BLaER1 treated with 17β-estradiol and CSF1 and Interleukin-3, amounts not matched to agents 10 nM and 100 nM (cell line): ENCODE data around the gene ZNF326.
"Not testable (repeated sequence)": the region's sequence is repeated elsewhere in the genome, so short reads cannot be mapped to it uniquely, and the experiment has no call there.

ENCODE experiments used
- H3K27ac ChIP-seq, 11 experiments: shearing (Covaris generic); formaldehyde crosslinking; 2 replicates each; pipeline ENCODE4 v1.8.1; 2022
- H3K27me3 ChIP-seq, 11 experiments: shearing (Covaris generic); formaldehyde crosslinking; 2 replicates each; pipeline ENCODE4 v1.8.1; 2022
- H3K36me3 ChIP-seq, 11 experiments: shearing (Covaris generic); formaldehyde crosslinking; 2 replicates each; pipeline ENCODE4 v1.8.1; 2022
- H3K4me1 ChIP-seq, 10 experiments: shearing (Covaris generic); formaldehyde crosslinking; 2 replicates each; pipeline ENCODE4 v1.8.1; 2022
- H3K4me2 ChIP-seq, 11 experiments: shearing (Covaris generic); formaldehyde crosslinking; 2 replicates each; pipeline ENCODE4 v1.8.1; 2022
- H3K4me3 ChIP-seq, 10 experiments: shearing (Covaris generic); formaldehyde crosslinking; 2 replicates each; pipeline ENCODE4 v1.8.1; 2022
- H3K9ac ChIP-seq, 11 experiments: shearing (Covaris generic); formaldehyde crosslinking; 2 replicates each; pipeline ENCODE4 v1.8.1; 2022
- H3K9me3 ChIP-seq, 11 experiments: shearing (Covaris generic); formaldehyde crosslinking; replicated peaks in 1 of 11; 2 replicates each; pipeline ENCODE4 v1.8.1; 2022
- H4K20me1 ChIP-seq, 11 experiments: shearing (Covaris generic); formaldehyde crosslinking; 2 replicates each; pipeline ENCODE4 v1.8.1; 2022
- Cebpa-rat ChIP-seq, 11 experiments: shearing (Covaris generic); IDR thresholded peaks; 2 replicates each; pipeline ENCODE4 v1.8.1; 2022

ZNF326 gene

DNA sequence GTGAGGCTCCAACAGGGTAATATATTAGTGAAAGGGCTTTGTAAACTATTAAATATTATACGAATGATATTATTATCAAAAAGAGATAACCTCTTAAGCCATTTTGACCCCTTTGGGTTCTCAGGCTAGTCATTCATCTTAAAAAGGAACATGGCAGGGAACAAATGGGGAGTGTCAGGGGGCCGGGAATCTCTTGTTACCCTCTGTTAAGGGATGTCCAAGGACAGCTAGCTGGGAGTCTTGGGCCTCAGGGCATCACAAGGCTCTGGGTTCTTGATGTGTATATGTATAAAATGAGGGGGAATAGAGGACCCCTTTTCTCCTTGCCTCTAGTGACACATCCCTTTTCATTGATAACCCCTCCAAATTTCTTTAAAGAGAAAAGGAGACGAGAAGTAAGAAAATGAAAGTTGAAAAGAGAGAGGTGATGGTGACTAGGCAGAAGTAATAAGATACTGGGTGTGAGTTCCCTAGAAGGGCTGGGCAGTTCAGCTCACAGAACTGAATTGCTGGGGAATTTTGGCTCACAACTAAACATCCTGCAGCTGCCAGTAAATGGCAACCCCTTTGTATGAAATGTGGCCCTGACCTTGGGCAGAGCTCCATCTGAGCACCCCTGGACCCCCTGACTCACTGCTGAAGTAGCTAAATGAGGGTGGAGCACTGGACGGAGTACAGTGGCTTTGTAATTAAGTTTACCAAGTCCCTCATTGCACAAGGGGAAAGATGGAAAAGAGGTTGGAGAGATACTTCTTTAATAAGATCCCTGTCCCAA is 20.0 kb upstream of the ZNF326 start:
- H3K27me3 ChIP-seq, result no peaks in the 10 kb centered on the region
- peak overlapping the region in 3 of 11 experiments; percentile 1 to 41 (median 26); a peak in 4 of 22 replicates for H3K27ac ChIP-seq
- H3K4me3 ChIP-seq, result no peak overlapping the region
- H3K4me1 ChIP-seq, result peaks cover 0 to 37% (median 18%) of the 10 kb centered on the region in 10 experiments; a peak in 13 of 20 replicates
- H3K4me2 ChIP-seq, result peak overlapping the region in 6 of 11 experiments; percentile 33 to 80 (median 68); a peak in 11 of 22 replicates
- TF ChIP-seq Cebpa-rat (IDR thresholded peaks at IDR 0.05), result no peak
- H3K9ac ChIP-seq, result no peak overlapping the region; a peak in 1 of 22 replicates
- H4K20me1 ChIP-seq, result no peaks in the 10 kb centered on the region
- no peaks in the 10 kb centered on the region for H3K36me3 ChIP-seq
- no peaks in the 10 kb centered on the region for H3K9me3 ChIP-seq

DNA sequence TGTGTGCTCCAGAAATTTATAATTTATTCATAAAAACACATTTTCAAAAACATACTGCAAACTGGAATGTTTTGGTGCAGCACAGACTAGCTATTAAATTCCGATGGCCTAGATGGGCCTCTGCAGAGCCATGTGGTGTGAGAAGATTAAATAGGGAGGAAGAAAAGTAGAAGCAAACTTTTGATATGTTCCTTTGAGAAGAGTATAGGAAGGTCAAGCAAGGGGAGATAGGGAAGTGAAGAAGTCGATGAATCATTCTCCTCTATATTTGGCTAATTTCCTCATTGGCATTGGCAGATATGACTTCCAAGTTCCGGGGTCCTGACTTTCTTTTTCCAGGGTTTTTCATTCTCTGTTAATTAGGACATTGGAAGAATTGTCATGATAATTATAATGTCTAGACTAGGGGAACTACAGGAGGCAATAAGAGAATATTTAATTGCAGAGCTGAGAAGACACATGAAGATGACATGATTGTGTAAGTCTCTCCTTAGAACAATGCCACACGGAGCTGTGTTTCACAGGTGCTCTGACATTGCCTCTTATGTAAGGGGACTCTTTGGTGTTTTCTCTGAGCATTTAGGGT is 19.3 kb upstream of the ZNF326 start:
- H3K4me1 ChIP-seq, result peaks cover 0 to 37% (median 18%) of the 10 kb centered on the region in 10 experiments; a peak in 16 of 20 replicates
- H3K4me2 ChIP-seq, result peak overlapping the region in 6 of 11 experiments; percentile 33 to 80 (median 68); a peak in 11 of 22 replicates
- peak overlapping the region in 3 of 11 experiments; percentile 1 to 41 (median 26); a peak in 3 of 22 replicates for H3K27ac ChIP-seq

GRCh38 chr1:89978755-89979154 is 16.2 kb upstream of the ZNF326 start:
- Histone ChIP-seq H3K9ac (no peak overlapping the region), H3K4me1 (peaks cover 0 to 27% (median 17%) of the 10 kb centered on the region in 10 experiments; a peak in 16 of 20 replicates), H3K36me3 (no peaks in the 10 kb centered on the region), H3K27ac (no peak overlapping the region), H3K4me2 (no peak overlapping the region), H3K4me3 (no peak overlapping the region), H4K20me1 (no peaks in the 10 kb centered on the region), H3K27me3 (no peaks in the 10 kb centered on the region), H3K9me3 (no peaks in the 10 kb centered on the region)
- TF ChIP-seq Cebpa-rat (IDR thresholded peaks at IDR 0.05), result no peak

More for the DNA sequence above, 19.3 kb upstream of the ZNF326 start:
- no peaks in the 10 kb centered on the region for H4K20me1 ChIP-seq
- no peaks in the 10 kb centered on the region for H3K9me3 ChIP-seq
- no peaks in the 10 kb centered on the region for H3K36me3 ChIP-seq
- TF ChIP-seq Cebpa-rat (IDR thresholded peaks at IDR 0.05), result no peak
- H3K27me3 ChIP-seq, result no peaks in the 10 kb centered on the region
- H3K9ac ChIP-seq, result no peak overlapping the region; a peak in 1 of 22 replicates
- H3K4me3 ChIP-seq, result no peak overlapping the region

DNA sequence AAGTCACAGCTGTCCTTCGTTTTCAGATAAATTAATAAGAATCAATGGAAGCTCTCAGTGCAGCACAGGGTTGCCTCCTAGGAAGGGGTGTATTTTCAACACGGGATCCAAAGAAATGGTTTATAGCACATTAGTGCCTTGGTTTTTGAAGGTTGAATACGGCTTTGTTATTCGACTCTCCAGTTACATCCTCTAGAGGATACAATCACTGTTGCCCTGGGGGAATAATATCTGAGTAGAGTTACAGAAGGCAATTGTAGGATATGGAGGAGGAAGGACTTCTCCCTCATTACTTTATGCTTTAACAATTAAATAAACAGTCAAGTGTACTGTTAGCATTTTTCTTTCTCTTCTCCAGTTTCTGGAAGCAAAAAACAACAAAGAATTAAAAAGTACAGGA is 14.3 kb upstream of the ZNF326 start:
- no peaks in the 10 kb centered on the region for H4K20me1 ChIP-seq
- H3K4me3 ChIP-seq, result no peak overlapping the region
- H3K27me3 ChIP-seq, result no peaks in the 10 kb centered on the region
- no peaks in the 10 kb centered on the region for H3K36me3 ChIP-seq
- no peak overlapping the region for H3K27ac ChIP-seq
- H3K4me2 ChIP-seq, result 0 out of 22 replicates have a peak overlapping the region, but pooled peaks of 1 of the 11 experiments have one; percentile 11
- peaks cover 0 to 7% (median 3%) of the 10 kb centered on the region in 11 experiments; a peak in 10 of 22 replicates for H3K9me3 ChIP-seq
- H3K9ac ChIP-seq, result no peak overlapping the region
- no peak for TF ChIP-seq Cebpa-rat (IDR thresholded peaks at IDR 0.05)
- peaks cover 3 to 14% (median 8%) of the 10 kb centered on the region in 10 experiments for H3K4me1 ChIP-seq

DNA sequence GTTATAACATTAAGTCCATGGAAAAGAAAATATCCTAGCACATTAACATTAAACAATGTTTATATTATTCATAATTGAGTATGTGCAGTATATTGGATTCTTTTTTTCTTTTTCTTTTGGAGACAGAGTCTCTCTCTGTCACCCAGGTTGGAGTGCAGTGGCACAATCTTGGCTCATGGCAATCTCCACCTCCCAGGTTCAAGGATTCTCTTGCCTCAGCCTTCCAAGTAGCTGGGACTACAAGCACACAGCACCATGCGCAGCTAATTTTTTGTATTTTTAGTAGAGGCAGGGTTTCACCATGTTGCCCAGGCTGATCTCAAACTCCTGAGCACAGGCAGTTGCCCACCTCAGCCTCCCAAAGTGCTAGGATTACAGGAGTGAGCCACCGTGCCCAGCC is 12.1 kb upstream of the ZNF326 start:
- not testable (repeated sequence) for H3K9me3 ChIP-seq, H3K9ac ChIP-seq, H4K20me1 ChIP-seq, H3K36me3 ChIP-seq, H3K4me3 ChIP-seq, H3K27ac ChIP-seq, H3K27me3 ChIP-seq, H3K4me2 ChIP-seq
- peaks cover 0 to 26% (median 10%) of the 10 kb centered on the region in 10 experiments; a peak in 12 of 20 replicates for H3K4me1 ChIP-seq

- not testable (repeated sequence) for H3K9ac ChIP-seq, H4K20me1 ChIP-seq, H3K36me3 ChIP-seq, H3K4me3 ChIP-seq, H3K9me3 ChIP-seq, H3K27ac ChIP-seq, H3K27me3 ChIP-seq, H3K4me2 ChIP-seq
- H3K4me1 ChIP-seq, result peaks cover 0 to 26% (median 10%) of the 10 kb centered on the region in 10 experiments; a peak in 12 of 20 replicates
Measured at GRCh38 chr1:89984564-89985116, 10.3 kb upstream of the ZNF326 start.

- H3K27ac ChIP-seq, result no peak overlapping the region
Measured at GRCh38 chr1:89986020-89986419, 8.9 kb upstream of the ZNF326 start.

GRCh38 chr1:89987159-89987819 is 7.6 kb upstream of the ZNF326 start:
- no peak overlapping the region for H3K9ac ChIP-seq
- H3K27ac ChIP-seq, result no peak overlapping the region
- peaks cover 0 to 7% (median 3%) of the 10 kb centered on the region in 11 experiments; a peak in 10 of 22 replicates for H3K9me3 ChIP-seq
- H3K4me3 ChIP-seq, result no peak overlapping the region
- H3K36me3 ChIP-seq, result no peaks in the 10 kb centered on the region
- H3K4me2 ChIP-seq, result no peak overlapping the region
- peaks cover 0 to 19% (median 10%) of the 10 kb centered on the region in 10 experiments; a peak in 12 of 20 replicates for H3K4me1 ChIP-seq
- H3K27me3 ChIP-seq, result no peaks in the 10 kb centered on the region
- no peaks in the 10 kb centered on the region for H4K20me1 ChIP-seq
- no peak for TF ChIP-seq Cebpa-rat (IDR thresholded peaks at IDR 0.05)

More at GRCh38 chr1:89986020-89986419, 8.9 kb upstream of the ZNF326 start:
- Histone ChIP-seq H3K4me2 (peak overlapping the region in 6 of 11 experiments; percentile 1 to 34 (median 19); a peak in 8 of 22 replicates), H3K27me3 (no peaks in the 10 kb centered on the region), H3K9ac (no peak overlapping the region), H4K20me1 (no peaks in the 10 kb centered on the region), H3K4me3 (no peak overlapping the region), H3K9me3 (peaks cover 0 to 7% (median 3%) of the 10 kb centered on the region in 11 experiments; a peak in 10 of 22 replicates), H3K4me1 (peaks cover 0 to 19% (median 10%) of the 10 kb centered on the region in 10 experiments; a peak in 12 of 20 replicates), H3K36me3 (no peaks in the 10 kb centered on the region)
- TF ChIP-seq Cebpa-rat (IDR thresholded peaks at IDR 0.05), result no peak

DNA sequence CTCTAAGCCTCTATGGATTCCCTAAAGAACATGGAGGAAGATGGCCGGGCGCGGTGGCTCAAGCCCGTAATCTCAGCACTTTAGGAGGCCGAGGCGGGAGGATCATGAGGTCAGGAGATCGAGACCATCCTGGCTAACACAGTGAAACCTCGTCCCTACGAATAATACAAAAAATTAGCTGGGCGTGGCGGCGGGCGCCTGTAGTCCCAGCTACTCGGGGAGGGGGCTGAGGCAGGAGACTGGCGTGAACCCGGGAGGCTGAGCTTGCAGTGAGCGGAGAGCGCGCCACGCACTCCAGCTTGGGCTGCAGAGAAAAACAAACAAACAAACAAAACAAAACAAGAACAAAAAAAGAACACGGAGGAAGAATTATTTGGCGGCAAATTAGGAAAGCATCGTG is 5.8 kb upstream of the ZNF326 start:
- no peak overlapping the region for H3K27ac ChIP-seq

More for the DNA sequence above, 5.8 kb upstream of the ZNF326 start:
- no peak overlapping the region for H3K4me3 ChIP-seq
- H3K9ac ChIP-seq, result no peak overlapping the region
- H4K20me1 ChIP-seq, result no peaks in the 10 kb centered on the region
- no peaks in the 10 kb centered on the region for H3K27me3 ChIP-seq
- H3K36me3 ChIP-seq, result no peaks in the 10 kb centered on the region
- no peak for TF ChIP-seq Cebpa-rat (IDR thresholded peaks at IDR 0.05)
- H3K4me1 ChIP-seq, result peaks cover 0 to 19% (median 10%) of the 10 kb centered on the region in 10 experiments; a peak in 12 of 20 replicates
- H3K9me3 ChIP-seq, result peaks cover 0 to 7% (median 3%) of the 10 kb centered on the region in 11 experiments; a peak in 10 of 22 replicates
- no peak overlapping the region for H3K4me2 ChIP-seq
